Measurements from ENCODE around the gene DLX2. TPM values are rescaled to one million over a fixed set of nuclear protein-coding genes. Genes with fewer than 3 reads are reported as not detected.

The DLX2 gene
- total and polyA plus RNA-seq, 2 donors (not counting 3 experiments of a cell fraction or from before 2014, with no cell fraction given): not detected

DNA sequence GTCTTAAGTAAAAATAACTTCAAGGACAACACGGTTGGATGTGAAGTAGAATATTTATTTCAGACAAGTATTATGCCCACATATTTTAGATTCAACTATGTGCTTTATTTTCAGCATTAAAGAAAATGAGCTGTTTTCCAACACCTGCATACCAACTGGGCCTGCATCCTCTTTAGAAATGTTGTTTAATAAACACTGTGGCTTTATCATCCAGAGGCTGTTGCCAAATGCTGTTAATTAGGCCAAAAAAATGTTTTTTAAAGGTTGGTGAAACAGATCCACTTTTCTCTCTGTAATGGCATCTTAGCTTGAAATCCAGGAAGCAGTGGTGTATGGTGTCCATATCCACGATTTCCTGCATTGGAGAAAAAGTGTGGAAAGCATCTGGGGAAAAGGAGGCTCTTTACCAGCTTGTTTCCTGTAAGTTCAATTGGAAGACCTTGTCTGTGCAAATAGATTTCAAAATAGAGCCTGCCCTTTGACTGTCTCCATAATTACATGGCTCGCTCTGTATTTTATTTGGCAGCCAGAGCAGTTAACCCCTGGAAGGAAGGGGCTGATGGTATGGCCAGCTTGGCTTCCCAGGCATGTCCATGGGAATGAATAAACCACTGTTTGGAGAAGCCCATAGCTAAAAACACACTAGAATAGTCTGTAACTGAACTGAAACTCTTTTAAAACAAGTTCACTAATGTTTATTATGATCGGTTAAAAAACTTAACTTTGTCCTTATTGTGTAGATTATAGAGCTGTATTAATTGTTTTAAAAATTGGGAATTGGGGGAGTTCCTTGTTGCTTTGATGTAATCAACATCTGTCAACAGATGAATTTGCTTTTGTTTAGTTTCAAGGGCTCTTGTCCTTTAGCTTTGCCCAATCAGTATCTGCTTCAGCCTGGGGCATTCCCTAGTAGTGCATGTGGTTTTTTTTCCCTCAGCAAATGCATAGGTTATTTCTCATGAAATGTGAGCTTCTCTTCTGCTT is 50.4 kb downstream of the DLX2 start:
- CTCF ChIA-PET: interaction anchor here (0.6 to 2.3 kb wide), 8 partner anchors 8 to 504 kb away, joined by 3 to 9 read pairs (median 4); partner anchors contain the start of gene HAT1
- no peaks in the 10 kb centered on the region for H4K20me1 ChIP-seq (replicated peaks; ENCODE audit: control insufficient read depth, extremely low read depth, insufficient read depth, low read length)
- POLR2A ChIA-PET: interaction anchor here (0.5 kb wide), 1 partner anchor 189 kb away, joined by 6 read pairs; no protein-coding TSS in a partner anchor
- no peaks in the 10 kb centered on the region for H3K9me3 ChIP-seq (replicated peaks; ENCODE audit: control insufficient read depth, insufficient read depth, low read length)
- no peaks in the 10 kb centered on the region for H3K27me3 ChIP-seq (ENCODE audit: control insufficient read depth in 2 of 2, insufficient read depth in 2 of 2, low read length in 2 of 2)
- no peak for TF ChIP-seq GATA2 (IDR thresholded peaks at IDR 0.05; ENCODE audit: insufficient read depth, insufficient read length, low read depth, low read length)
- no peak for TF ChIP-seq MYC (IDR thresholded peaks at IDR 0.05; ENCODE audit: low read depth, low read length)
- no peak for TF ChIP-seq POLR2A (IDR thresholded peaks at IDR 0.05; ENCODE audit: low read depth, low read length)
- no peak for TF ChIP-seq EZH2 (IDR thresholded peaks at IDR 0.05; ENCODE audit: borderline replicate concordance, low read depth, low read length, severe bottlenecking)
- no peak overlapping the region for H3K4me2 ChIP-seq (ENCODE audit: insufficient read depth, low read length)
- dilution Hi-C loops (cut with MboI; ENCODE audit: extremely low pct_ligation_motif_present, low sequenced_read_pairs): no loop called here
- FAIRE-seq: peak; percentile 21
- H3K9ac ChIP-seq (replicated peaks; ENCODE audit: extremely low read depth, insufficient read depth, low read length): no peak overlapping the region
- DNase-seq (ENCODE audit: low read depth, low spot score): peak; percentile 87
- H2AFZ ChIP-seq (ENCODE audit: low read depth, low read length): no peak overlapping the region
- intact Hi-C loops (cut with micrococcal nuclease): loop anchor here (5.0 kb wide), 1 partner anchor 90 kb away; no protein-coding TSS in a partner anchor
- H3K36me3 ChIP-seq (ENCODE audit: control insufficient read depth in 2 of 2, extremely low read depth in 1 of 2, insufficient read depth in 2 of 2, low read length in 2 of 2): no peaks in the 10 kb centered on the region
- H3K27ac ChIP-seq (ENCODE audit: insufficient read depth, low read depth, low read length): no peak overlapping the region
- peaks cover 10% of the 10 kb centered on the region for H3K4me1 ChIP-seq (ENCODE audit: control insufficient read depth, extremely low read depth, insufficient read depth, low read length)
- H3K79me2 ChIP-seq (ENCODE audit: control insufficient read depth, insufficient read depth, low read length): no peaks in the 10 kb centered on the region
- no peaks in the 10 kb centered on the region for H3K9me1 ChIP-seq (replicated peaks; ENCODE audit: control insufficient read depth, extremely low read depth, insufficient read depth, low read length)
- no TSS peak for BruUV-seq (replicated peaks)
- H3K4me3 ChIP-seq (replicated peaks in 1 of 3; ENCODE audit: insufficient read depth in 1 of 3, low read depth in 1 of 3, low read length in 3 of 3): no peak overlapping the region

GRCh38 chr2:172050479-172051125 is 52.1 kb downstream of the DLX2 start:
- DNase-seq (ENCODE audit: low read depth, low spot score): no peak
- no TSS peak for BruUV-seq (replicated peaks)
- H3K27ac ChIP-seq (ENCODE audit: insufficient read depth, low read depth, low read length): no peak overlapping the region
- no peaks in the 10 kb centered on the region for H3K36me3 ChIP-seq (ENCODE audit: control insufficient read depth in 2 of 2, extremely low read depth in 1 of 2, insufficient read depth in 2 of 2, low read length in 2 of 2)
- intact Hi-C loops (cut with micrococcal nuclease): loop anchor here (5.0 kb wide), 1 partner anchor 88 kb away; no protein-coding TSS in a partner anchor
- no peak overlapping the region for H2AFZ ChIP-seq (ENCODE audit: low read depth, low read length)
- TF ChIP-seq POLR2A (IDR thresholded peaks at IDR 0.05; ENCODE audit: low read depth, low read length) (no peak), FOS (IDR thresholded peaks at IDR 0.05; ENCODE audit: borderline replicate concordance, insufficient read depth, low read length) (no peak), GATA2 (IDR thresholded peaks at IDR 0.05; ENCODE audit: insufficient read depth, insufficient read length, low read depth, low read length) (no peak), MYC (IDR thresholded peaks at IDR 0.05; ENCODE audit: low read depth, low read length) (no peak), POLR2AphosphoS5 (IDR thresholded peaks at IDR 0.05; ENCODE audit: insufficient read depth, low read depth, low read length) (no peak), EZH2 (IDR thresholded peaks at IDR 0.05; ENCODE audit: borderline replicate concordance, low read depth, low read length, severe bottlenecking) (no peak)
- TF ChIP-seq, protein P1, sequence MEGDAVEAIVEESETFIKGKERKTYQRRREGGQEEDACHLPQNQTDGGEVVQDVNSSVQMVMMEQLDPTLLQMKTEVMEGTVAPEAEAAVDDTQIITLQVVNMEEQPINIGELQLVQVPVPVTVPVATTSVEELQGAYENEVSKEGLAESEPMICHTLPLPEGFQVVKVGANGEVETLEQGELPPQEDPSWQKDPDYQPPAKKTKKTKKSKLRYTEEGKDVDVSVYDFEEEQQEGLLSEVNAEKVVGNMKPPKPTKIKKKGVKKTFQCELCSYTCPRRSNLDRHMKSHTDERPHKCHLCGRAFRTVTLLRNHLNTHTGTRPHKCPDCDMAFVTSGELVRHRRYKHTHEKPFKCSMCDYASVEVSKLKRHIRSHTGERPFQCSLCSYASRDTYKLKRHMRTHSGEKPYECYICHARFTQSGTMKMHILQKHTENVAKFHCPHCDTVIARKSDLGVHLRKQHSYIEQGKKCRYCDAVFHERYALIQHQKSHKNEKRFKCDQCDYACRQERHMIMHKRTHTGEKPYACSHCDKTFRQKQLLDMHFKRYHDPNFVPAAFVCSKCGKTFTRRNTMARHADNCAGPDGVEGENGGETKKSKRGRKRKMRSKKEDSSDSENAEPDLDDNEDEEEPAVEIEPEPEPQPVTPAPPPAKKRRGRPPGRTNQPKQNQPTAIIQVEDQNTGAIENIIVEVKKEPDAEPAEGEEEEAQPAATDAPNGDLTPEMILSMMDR (IDR thresholded peaks at IDR 0.05; ENCODE audit: extremely low read depth in 1 of 2, insufficient read depth in 1 of 2, low read depth in 1 of 2, low read length in 2 of 2): no peak
- H3K9me1 ChIP-seq (replicated peaks; ENCODE audit: control insufficient read depth, extremely low read depth, insufficient read depth, low read length): no peaks in the 10 kb centered on the region
- no peaks in the 10 kb centered on the region for H3K27me3 ChIP-seq (ENCODE audit: control insufficient read depth in 2 of 2, insufficient read depth in 2 of 2, low read length in 2 of 2)
- H3K4me1 ChIP-seq (ENCODE audit: control insufficient read depth, extremely low read depth, insufficient read depth, low read length): peaks cover 10% of the 10 kb centered on the region
- ChIA-PET CTCF (interaction anchor here (3.2 kb wide), 1 partner anchor 12 kb away, joined by 9 read pairs; no protein-coding TSS in a partner anchor), POLR2A (no interaction called here)
- H3K9me3 ChIP-seq (replicated peaks; ENCODE audit: control insufficient read depth, insufficient read depth, low read length): no peaks in the 10 kb centered on the region
- no peak overlapping the region for H3K4me2 ChIP-seq (ENCODE audit: insufficient read depth, low read length)
- H4K20me1 ChIP-seq (replicated peaks; ENCODE audit: control insufficient read depth, extremely low read depth, insufficient read depth, low read length): no peaks in the 10 kb centered on the region
- H3K4me3 ChIP-seq (replicated peaks in 1 of 3; ENCODE audit: insufficient read depth in 1 of 3, low read depth in 1 of 3, low read length in 3 of 3): no peak overlapping the region
- no peak for FAIRE-seq
- no peak overlapping the region for H3K9ac ChIP-seq (replicated peaks; ENCODE audit: extremely low read depth, insufficient read depth, low read length)
- dilution Hi-C loops (cut with MboI; ENCODE audit: extremely low pct_ligation_motif_present, low sequenced_read_pairs): no loop called here
- no peaks in the 10 kb centered on the region for H3K79me2 ChIP-seq (ENCODE audit: control insufficient read depth, insufficient read depth, low read length)
